ENCODE data around the gene PCYT2.

The PCYT2 gene

GRCh38 chr17:81878294-81878693 is 32.9 kb downstream of the PCYT2 start:
- CTCF ChIA-PET = interaction anchor here (0.7 kb wide), 1 partner anchor 251 kb away, joined by 4 read pairs; no protein-coding TSS in a partner anchor

More at GRCh38 chr17:81878294-81878693, 32.9 kb downstream of the PCYT2 start:
- Histone ChIP-seq H3K9me3 (ENCODE audit: control insufficient read depth, insufficient read depth, low read depth, low read length) (no peaks in the 10 kb centered on the region), H3K4me3 (ENCODE audit: low read depth, low read length) (no peak overlapping the region), H3K36me3 (ENCODE audit: control insufficient read depth in 2 of 2, insufficient read depth in 1 of 2, low read length in 2 of 2) (peaks cover 51 to 60% of the 10 kb centered on the region in 2 experiments), H3K27ac (ENCODE audit: extremely low read depth, low read depth, low read length) (no peak overlapping the region), H3K4me1 (ENCODE audit: control insufficient read depth, insufficient read depth, low read length) (no peaks in the 10 kb centered on the region)
- TF ChIP-seq, protein P1, sequence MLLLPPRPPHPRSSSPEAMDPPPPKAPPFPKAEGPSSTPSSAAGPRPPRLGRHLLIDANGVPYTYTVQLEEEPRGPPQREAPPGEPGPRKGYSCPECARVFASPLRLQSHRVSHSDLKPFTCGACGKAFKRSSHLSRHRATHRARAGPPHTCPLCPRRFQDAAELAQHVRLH (tag by site-specific recombination; IDR thresholded peaks at IDR 0.05) = no peak
- TF ChIP-seq, protein P2, sequence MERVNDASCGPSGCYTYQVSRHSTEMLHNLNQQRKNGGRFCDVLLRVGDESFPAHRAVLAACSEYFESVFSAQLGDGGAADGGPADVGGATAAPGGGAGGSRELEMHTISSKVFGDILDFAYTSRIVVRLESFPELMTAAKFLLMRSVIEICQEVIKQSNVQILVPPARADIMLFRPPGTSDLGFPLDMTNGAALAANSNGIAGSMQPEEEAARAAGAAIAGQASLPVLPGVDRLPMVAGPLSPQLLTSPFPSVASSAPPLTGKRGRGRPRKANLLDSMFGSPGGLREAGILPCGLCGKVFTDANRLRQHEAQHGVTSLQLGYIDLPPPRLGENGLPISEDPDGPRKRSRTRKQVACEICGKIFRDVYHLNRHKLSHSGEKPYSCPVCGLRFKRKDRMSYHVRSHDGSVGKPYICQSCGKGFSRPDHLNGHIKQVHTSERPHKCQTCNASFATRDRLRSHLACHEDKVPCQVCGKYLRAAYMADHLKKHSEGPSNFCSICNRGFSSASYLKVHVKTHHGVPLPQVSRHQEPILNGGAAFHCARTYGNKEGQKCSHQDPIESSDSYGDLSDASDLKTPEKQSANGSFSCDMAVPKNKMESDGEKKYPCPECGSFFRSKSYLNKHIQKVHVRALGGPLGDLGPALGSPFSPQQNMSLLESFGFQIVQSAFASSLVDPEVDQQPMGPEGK (tag by site-specific recombination; IDR thresholded peaks at IDR 0.05) = no peak
- TF ChIP-seq ZNF639 (tag by site-specific recombination; IDR thresholded peaks at IDR 0.05) = no peak
- TF ChIP-seq, protein P3, sequence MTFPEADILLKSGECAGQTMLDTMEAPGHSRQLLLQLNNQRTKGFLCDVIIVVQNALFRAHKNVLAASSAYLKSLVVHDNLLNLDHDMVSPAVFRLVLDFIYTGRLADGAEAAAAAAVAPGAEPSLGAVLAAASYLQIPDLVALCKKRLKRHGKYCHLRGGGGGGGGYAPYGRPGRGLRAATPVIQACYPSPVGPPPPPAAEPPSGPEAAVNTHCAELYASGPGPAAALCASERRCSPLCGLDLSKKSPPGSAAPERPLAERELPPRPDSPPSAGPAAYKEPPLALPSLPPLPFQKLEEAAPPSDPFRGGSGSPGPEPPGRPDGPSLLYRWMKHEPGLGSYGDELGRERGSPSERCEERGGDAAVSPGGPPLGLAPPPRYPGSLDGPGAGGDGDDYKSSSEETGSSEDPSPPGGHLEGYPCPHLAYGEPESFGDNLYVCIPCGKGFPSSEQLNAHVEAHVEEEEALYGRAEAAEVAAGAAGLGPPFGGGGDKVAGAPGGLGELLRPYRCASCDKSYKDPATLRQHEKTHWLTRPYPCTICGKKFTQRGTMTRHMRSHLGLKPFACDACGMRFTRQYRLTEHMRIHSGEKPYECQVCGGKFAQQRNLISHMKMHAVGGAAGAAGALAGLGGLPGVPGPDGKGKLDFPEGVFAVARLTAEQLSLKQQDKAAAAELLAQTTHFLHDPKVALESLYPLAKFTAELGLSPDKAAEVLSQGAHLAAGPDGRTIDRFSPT (tag by site-specific recombination; IDR thresholded peaks at IDR 0.05) = no peak
- no peak for TF ChIP-seq KLF7 (tag by site-specific recombination; IDR thresholded peaks at IDR 0.05; ENCODE audit: borderline replicate concordance)
- TF ChIP-seq ZNF529 (tag by site-specific recombination; IDR thresholded peaks at IDR 0.05; ENCODE audit: insufficient replicate concordance) = no peak
- TF ChIP-seq REPIN1 (tag by site-specific recombination; IDR thresholded peaks at IDR 0.05; ENCODE audit: low read depth) = no peak
- no peak for TF ChIP-seq ZBTB7A (tag by site-specific recombination; IDR thresholded peaks at IDR 0.05; ENCODE audit: low read depth)
- TF ChIP-seq ZNF148 (tag by site-specific recombination; IDR thresholded peaks at IDR 0.05; ENCODE audit: borderline replicate concordance) = no peak
- TF ChIP-seq PRDM1 (tag by site-specific recombination; IDR thresholded peaks at IDR 0.05) = no peak
- TF ChIP-seq ZNF302 (tag by site-specific recombination; IDR thresholded peaks at IDR 0.05; ENCODE audit: low read depth) = no peak
- no peak for TF ChIP-seq ZNF624 (tag by site-specific recombination; IDR thresholded peaks at IDR 0.05)
- TF ChIP-seq ZSCAN30 (tag by site-specific recombination; IDR thresholded peaks at IDR 0.05) = no peak
- TF ChIP-seq ZNF791 (tag by site-specific recombination; IDR thresholded peaks at IDR 0.05) = no peak
- TF ChIP-seq ZNF394 (tag by site-specific recombination; IDR thresholded peaks at IDR 0.05; ENCODE audit: borderline replicate concordance) = no peak
- TF ChIP-seq ZNF626 (tag by site-specific recombination; IDR thresholded peaks at IDR 0.05) = no peak
- TF ChIP-seq ZNF701 (tag by site-specific recombination; IDR thresholded peaks at IDR 0.05) = no peak
- no peak for TF ChIP-seq OSR2 (tag by site-specific recombination; IDR thresholded peaks at IDR 0.05)
- POLR2A ChIA-PET = interaction anchor here (0.9 to 3.2 kb wide), 2 partner anchors 11 to 14 kb away, joined by 6 to 9 read pairs; partner anchors contain the start of genes ALYREF and ANAPC11

All from HEK293 (cell line).